ENCODE measurements around the gene RNF168.

The RNF168 gene

GRCh38 chr3:196499807-196500524 lies 3.6 kb downstream of the RNF168 start:
- no peaks in the 10 kb centered on the region for H3K36me3 ChIP-seq (ENCODE audit: control insufficient read depth in 2 of 2, insufficient read depth in 2 of 2, low read length in 2 of 2)
- peak overlapping the region; percentile 47 to 69 for H3K4me3 ChIP-seq (ENCODE audit: low read length in 2 of 2)
- H3K9me3 ChIP-seq (ENCODE audit: control insufficient read depth in 2 of 2, low read length in 2 of 2) = no peaks in the 10 kb centered on the region
- no peaks in the 10 kb centered on the region for H3K27me3 ChIP-seq (ENCODE audit: control insufficient read depth in 1 of 2, insufficient read depth in 2 of 2, low read length in 2 of 2)
- peaks cover 29% of the 10 kb centered on the region for H3K4me1 ChIP-seq (ENCODE audit: control insufficient read depth, insufficient read depth, low read length)
- H3K9ac ChIP-seq (ENCODE audit: low read length in 2 of 2) = peak overlapping the region in 1 of 2 donors; percentile 60
- no peak overlapping the region for H3K27ac ChIP-seq (ENCODE audit: low read length)

GRCh38 chr3:196499061-196499460 lies 4.5 kb downstream of the RNF168 start:
- H3K27ac ChIP-seq (ENCODE audit: low read length) = no peak overlapping the region
- no peak overlapping the region for H3K9ac ChIP-seq (ENCODE audit: low read length in 2 of 2)

GRCh38 chr3:196498297-196498696 lies 5.3 kb downstream of the RNF168 start:
- H3K9ac ChIP-seq (ENCODE audit: low read length in 2 of 2) = no peak overlapping the region
- no peaks in the 10 kb centered on the region for H3K36me3 ChIP-seq (ENCODE audit: control insufficient read depth in 2 of 2, insufficient read depth in 2 of 2, low read length in 2 of 2)
- no peaks in the 10 kb centered on the region for H3K27me3 ChIP-seq (ENCODE audit: control insufficient read depth in 1 of 2, insufficient read depth in 2 of 2, low read length in 2 of 2)
- no peak overlapping the region for H3K4me3 ChIP-seq (ENCODE audit: low read length in 2 of 2)
- no peak overlapping the region for H3K27ac ChIP-seq (ENCODE audit: low read length)
- H3K9me3 ChIP-seq (ENCODE audit: control insufficient read depth in 2 of 2, low read length in 2 of 2) = no peaks in the 10 kb centered on the region
- H3K4me1 ChIP-seq (ENCODE audit: control insufficient read depth, insufficient read depth, low read length) = peaks cover 25% of the 10 kb centered on the region

More at GRCh38 chr3:196499061-196499460, 4.5 kb downstream of the RNF168 start:
- no peaks in the 10 kb centered on the region for H3K9me3 ChIP-seq (ENCODE audit: control insufficient read depth in 2 of 2, low read length in 2 of 2)
- no peaks in the 10 kb centered on the region for H3K36me3 ChIP-seq (ENCODE audit: control insufficient read depth in 2 of 2, insufficient read depth in 2 of 2, low read length in 2 of 2)
- no peaks in the 10 kb centered on the region for H3K27me3 ChIP-seq (ENCODE audit: control insufficient read depth in 1 of 2, insufficient read depth in 2 of 2, low read length in 2 of 2)
- peaks cover 27% of the 10 kb centered on the region for H3K4me1 ChIP-seq (ENCODE audit: control insufficient read depth, insufficient read depth, low read length)
- H3K4me3 ChIP-seq (ENCODE audit: low read length in 2 of 2) = no peak overlapping the region

GRCh38 chr3:196496183-196496582 lies 7.4 kb downstream of the RNF168 start:
- Histone ChIP-seq H3K9ac (ENCODE audit: low read length in 2 of 2) (no peak overlapping the region), H3K27ac (ENCODE audit: low read length) (no peak overlapping the region), H3K36me3 (ENCODE audit: control insufficient read depth in 2 of 2, insufficient read depth in 2 of 2, low read length in 2 of 2) (no peaks in the 10 kb centered on the region), H3K9me3 (ENCODE audit: control insufficient read depth in 2 of 2, low read length in 2 of 2) (no peaks in the 10 kb centered on the region), H3K4me1 (ENCODE audit: control insufficient read depth, insufficient read depth, low read length) (peaks cover 12% of the 10 kb centered on the region), H3K27me3 (ENCODE audit: control insufficient read depth in 1 of 2, insufficient read depth in 2 of 2, low read length in 2 of 2) (no peaks in the 10 kb centered on the region), H3K4me3 (ENCODE audit: low read length in 2 of 2) (no peak overlapping the region)

GRCh38 chr3:196493292-196493691 lies 10.3 kb downstream of the RNF168 start:
- Histone ChIP-seq H3K4me1 (ENCODE audit: control insufficient read depth, insufficient read depth, low read length) (no peaks in the 10 kb centered on the region), H3K4me3 (ENCODE audit: low read length in 2 of 2) (no peak overlapping the region), H3K36me3 (ENCODE audit: control insufficient read depth in 2 of 2, insufficient read depth in 2 of 2, low read length in 2 of 2) (no peaks in the 10 kb centered on the region), H3K9me3 (ENCODE audit: control insufficient read depth in 2 of 2, low read length in 2 of 2) (no peaks in the 10 kb centered on the region), H3K27ac (ENCODE audit: low read length) (no peak overlapping the region), H3K9ac (ENCODE audit: low read length in 2 of 2) (no peak overlapping the region), H3K27me3 (ENCODE audit: control insufficient read depth in 1 of 2, insufficient read depth in 2 of 2, low read length in 2 of 2) (no peaks in the 10 kb centered on the region)

GRCh38 chr3:196492080-196492479 lies 11.5 kb downstream of the RNF168 start:
- Histone ChIP-seq H3K9ac (ENCODE audit: low read length in 2 of 2) (no peak overlapping the region), H3K36me3 (ENCODE audit: control insufficient read depth in 2 of 2, insufficient read depth in 2 of 2, low read length in 2 of 2) (peaks cover 2 to 3% of the 10 kb centered on the region in 2 donors), H3K4me3 (ENCODE audit: low read length in 2 of 2) (no peak overlapping the region), H3K4me1 (ENCODE audit: control insufficient read depth, insufficient read depth, low read length) (no peaks in the 10 kb centered on the region), H3K9me3 (ENCODE audit: control insufficient read depth in 2 of 2, low read length in 2 of 2) (no peaks in the 10 kb centered on the region), H3K27ac (ENCODE audit: low read length) (no peak overlapping the region), H3K27me3 (ENCODE audit: control insufficient read depth in 1 of 2, insufficient read depth in 2 of 2, low read length in 2 of 2) (no peaks in the 10 kb centered on the region)

GRCh38 chr3:196489747-196490146 lies 13.8 kb downstream of the RNF168 start:
- peaks cover 15% of the 10 kb centered on the region in 2 donors for H3K36me3 ChIP-seq (ENCODE audit: control insufficient read depth in 2 of 2, insufficient read depth in 2 of 2, low read length in 2 of 2)
- no peak overlapping the region for H3K9ac ChIP-seq (ENCODE audit: low read length in 2 of 2)
- no peak overlapping the region for H3K27ac ChIP-seq (ENCODE audit: low read length)

GRCh38 chr3:196486263-196486662 lies 17.3 kb downstream of the RNF168 start:
- no peak overlapping the region for H3K27ac ChIP-seq (ENCODE audit: low read length)
- H3K27me3 ChIP-seq (ENCODE audit: control insufficient read depth in 1 of 2, insufficient read depth in 2 of 2, low read length in 2 of 2) = no peaks in the 10 kb centered on the region
- no peaks in the 10 kb centered on the region for H3K4me1 ChIP-seq (ENCODE audit: control insufficient read depth, insufficient read depth, low read length)
- H3K9ac ChIP-seq (ENCODE audit: low read length in 2 of 2) = no peak overlapping the region
- peaks cover 31 to 37% of the 10 kb centered on the region in 2 donors for H3K36me3 ChIP-seq (ENCODE audit: control insufficient read depth in 2 of 2, insufficient read depth in 2 of 2, low read length in 2 of 2)
- no peak overlapping the region for H3K4me3 ChIP-seq (ENCODE audit: low read length in 2 of 2)
- H3K9me3 ChIP-seq (ENCODE audit: control insufficient read depth in 2 of 2, low read length in 2 of 2) = no peaks in the 10 kb centered on the region

More at GRCh38 chr3:196489747-196490146, 13.8 kb downstream of the RNF168 start:
- no peaks in the 10 kb centered on the region for H3K27me3 ChIP-seq (ENCODE audit: control insufficient read depth in 1 of 2, insufficient read depth in 2 of 2, low read length in 2 of 2)
- no peaks in the 10 kb centered on the region for H3K9me3 ChIP-seq (ENCODE audit: control insufficient read depth in 2 of 2, low read length in 2 of 2)
- H3K4me1 ChIP-seq (ENCODE audit: control insufficient read depth, insufficient read depth, low read length) = no peaks in the 10 kb centered on the region
- no peak overlapping the region for H3K4me3 ChIP-seq (ENCODE audit: low read length in 2 of 2)

GRCh38 chr3:196477678-196478077 lies 25.9 kb downstream of the RNF168 start:
- H3K4me3 ChIP-seq (ENCODE audit: low read length in 2 of 2) = no peak overlapping the region
- no peaks in the 10 kb centered on the region for H3K4me1 ChIP-seq (ENCODE audit: control insufficient read depth, insufficient read depth, low read length)
- H3K36me3 ChIP-seq (ENCODE audit: control insufficient read depth in 2 of 2, insufficient read depth in 2 of 2, low read length in 2 of 2) = peaks cover 19 to 29% of the 10 kb centered on the region in 2 donors
- no peaks in the 10 kb centered on the region for H3K27me3 ChIP-seq (ENCODE audit: control insufficient read depth in 1 of 2, insufficient read depth in 2 of 2, low read length in 2 of 2)
- no peak overlapping the region for H3K9ac ChIP-seq (ENCODE audit: low read length in 2 of 2)
- no peaks in the 10 kb centered on the region for H3K9me3 ChIP-seq (ENCODE audit: control insufficient read depth in 2 of 2, low read length in 2 of 2)
- no peak overlapping the region for H3K27ac ChIP-seq (ENCODE audit: low read length)

- Histone ChIP-seq H3K9me3 (ENCODE audit: control insufficient read depth in 2 of 2, low read length in 2 of 2) (no peaks in the 10 kb centered on the region), H3K27ac (ENCODE audit: low read length) (no peak overlapping the region), H3K4me3 (ENCODE audit: low read length in 2 of 2) (no peak overlapping the region), H3K36me3 (ENCODE audit: control insufficient read depth in 2 of 2, insufficient read depth in 2 of 2, low read length in 2 of 2) (peaks cover 21 to 24% of the 10 kb centered on the region in 2 donors), H3K4me1 (ENCODE audit: control insufficient read depth, insufficient read depth, low read length) (no peaks in the 10 kb centered on the region), H3K9ac (ENCODE audit: low read length in 2 of 2) (no peak overlapping the region), H3K27me3 (ENCODE audit: control insufficient read depth in 1 of 2, insufficient read depth in 2 of 2, low read length in 2 of 2) (no peaks in the 10 kb centered on the region)
Observed at GRCh38 chr3:196472286-196472685, 31.3 kb downstream of the RNF168 start.

GRCh38 chr3:196471551-196471950 lies 32.0 kb downstream of the RNF168 start:
- Histone ChIP-seq H3K36me3 (ENCODE audit: control insufficient read depth in 2 of 2, insufficient read depth in 2 of 2, low read length in 2 of 2) (peaks cover 21 to 24% of the 10 kb centered on the region in 2 donors), H3K9ac (ENCODE audit: low read length in 2 of 2) (no peak overlapping the region), H3K27me3 (ENCODE audit: control insufficient read depth in 1 of 2, insufficient read depth in 2 of 2, low read length in 2 of 2) (no peaks in the 10 kb centered on the region), H3K9me3 (ENCODE audit: control insufficient read depth in 2 of 2, low read length in 2 of 2) (no peaks in the 10 kb centered on the region), H3K27ac (ENCODE audit: low read length) (no peak overlapping the region), H3K4me1 (ENCODE audit: control insufficient read depth, insufficient read depth, low read length) (no peaks in the 10 kb centered on the region), H3K4me3 (ENCODE audit: low read length in 2 of 2) (no peak overlapping the region)
